Measurements from ENCODE around the gene CDKN1B.

Gene CDKN1B

GRCh38 chr12:12759234-12759915 lies 42.2 kb downstream of the CDKN1B start:
- DNase-seq (ENCODE audit: low spot score): no peak

GRCh38 chr12:12764824-12765223 lies 47.7 kb downstream of the CDKN1B start:
- no peak for DNase-seq (ENCODE audit: low spot score)

- DNase-seq (ENCODE audit: low spot score): no peak
Measured at GRCh38 chr12:12770262-12770661, 53.1 kb downstream of the CDKN1B start.

Measured in CD4-positive, alpha-beta T cell treated with Interleukin-2 at 100 ng/mL for 4 hours (primary cell).